Measurements from ENCODE around the gene NOB1.
A peak's percentile ranks its signal among the peaks of the same experiment; 100 is the strongest.
"Not testable (repeated sequence)": the region's sequence is repeated elsewhere in the genome, so short reads cannot be mapped to it uniquely, and the experiment has no call there.

NOB1 gene

DNA sequence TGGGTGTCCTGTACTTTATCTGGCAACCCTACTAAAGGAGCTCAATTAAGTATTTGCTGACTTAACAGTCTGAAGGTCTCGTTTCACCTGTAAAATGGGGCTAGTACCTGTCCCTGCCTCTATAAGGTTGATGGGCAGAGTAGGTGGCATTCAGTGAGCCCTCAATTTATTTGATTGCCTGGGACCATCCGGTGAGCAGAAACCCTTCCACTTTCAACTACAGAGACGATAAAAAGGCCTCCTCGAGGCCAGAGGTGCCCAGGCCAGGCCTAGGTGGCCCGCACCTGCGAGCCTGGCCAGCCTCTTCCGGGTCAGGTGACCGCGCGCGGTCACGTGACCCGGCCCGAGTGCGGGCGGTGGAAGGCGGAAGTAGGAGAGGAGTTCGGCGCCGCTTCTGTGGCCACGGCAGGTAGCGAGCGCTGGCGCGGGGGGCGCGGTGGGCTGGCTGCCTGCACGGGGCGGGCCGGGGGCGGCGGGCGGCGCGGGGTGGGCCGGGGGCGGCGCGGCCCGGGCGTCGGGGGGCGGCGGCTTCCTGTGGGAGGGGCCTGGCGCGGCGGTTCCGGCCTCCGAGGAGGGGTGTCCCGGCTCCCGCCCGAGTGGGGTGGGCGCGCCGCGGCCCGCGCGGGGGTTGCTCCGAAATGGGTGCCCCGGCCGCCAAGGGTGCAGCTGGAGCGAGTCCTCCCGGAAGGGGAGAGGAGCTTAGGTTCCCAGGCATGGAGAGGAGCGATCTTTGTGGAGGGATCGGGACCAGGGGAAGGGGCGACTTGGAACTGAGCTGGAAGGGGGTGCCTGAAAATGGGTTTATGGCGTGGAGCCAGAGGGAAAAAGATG lies 7.5 kb upstream of the NOB1 start, which contains the start of gene WWP2:
Gene WWP2 (plus strand): TSS at position 350 of the 831 bp plus-strand sequence. CDS start 24,679 bp downstream, outside the sequence.
- DNase-seq (ENCODE audit: low read depth in 3 of 3) = peak; percentile 61 to 68 (median 68)

GRCh38 chr16:69757375-69757774 lies 2.6 kb upstream of the NOB1 start:
- DNase-seq (ENCODE audit: low read depth in 3 of 3) = not testable (repeated sequence)

- DNase-seq (ENCODE audit: low read depth in 3 of 3) = no peak
These were observed 2.0 kb upstream of the NOB1 start for GRCh38 chr16:69756705-69757104.

- no peak for DNase-seq (ENCODE audit: low read depth in 3 of 3)
These were observed 620 bp downstream of the NOB1 start for GRCh38 chr16:69754143-69754468.

- no peak for DNase-seq (ENCODE audit: low read depth in 3 of 3)
These were observed 5.9 kb downstream of the NOB1 start for GRCh38 chr16:69748694-69749345.

GRCh38 chr16:69747115-69747514 lies 7.6 kb downstream of the NOB1 start:
- no peak for DNase-seq (ENCODE audit: low read depth in 3 of 3)

- DNase-seq (ENCODE audit: low read depth in 3 of 3) = no peak
These were observed 8.8 kb downstream of the NOB1 start for GRCh38 chr16:69745959-69746358.

- no peak for DNase-seq (ENCODE audit: low read depth in 3 of 3)
These were observed 9.5 kb downstream of the NOB1 start for GRCh38 chr16:69745232-69745612.

DNA sequence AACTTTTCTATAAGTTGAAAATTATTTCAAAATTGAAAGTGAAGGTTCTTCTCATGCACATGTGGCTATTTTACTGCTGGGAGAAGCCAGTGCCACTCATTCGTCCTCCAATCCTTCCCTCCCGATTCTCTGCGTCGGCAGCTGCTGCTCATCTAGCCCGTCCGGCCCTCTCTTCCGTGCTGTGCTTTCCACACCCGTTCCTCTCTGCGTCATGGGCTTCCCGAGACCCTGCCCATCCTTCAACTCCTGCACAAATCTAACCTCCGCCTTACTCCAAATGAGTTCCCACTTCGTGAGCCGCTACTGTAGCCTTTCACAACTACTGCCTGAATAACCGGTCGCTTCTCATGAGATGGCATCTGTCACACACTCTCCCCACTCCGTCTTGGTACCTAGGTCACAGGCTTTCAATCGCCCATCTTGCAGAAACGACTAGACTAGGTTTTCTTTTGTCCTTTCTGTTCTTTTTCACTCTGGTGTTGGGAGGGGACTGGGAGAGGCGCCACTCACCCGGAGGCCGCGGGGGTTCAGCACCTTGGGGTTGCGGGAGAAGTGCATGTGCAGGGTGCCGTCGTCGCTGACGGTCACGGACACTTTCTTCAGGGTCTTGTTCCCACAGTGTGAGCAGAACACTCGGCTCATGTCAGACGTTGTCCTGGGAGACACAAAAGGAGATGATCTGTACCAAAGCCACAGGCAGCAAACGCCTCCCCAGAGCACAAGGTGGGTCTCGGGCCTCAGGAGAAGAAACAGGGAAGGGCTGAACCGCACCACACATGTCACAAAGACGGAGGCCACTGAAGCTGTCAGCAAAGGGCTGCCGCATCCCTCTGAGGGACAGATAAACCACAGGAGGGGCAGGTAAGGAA lies 10.1 kb downstream of the NOB1 start:
- DNase-seq (ENCODE audit: low read depth in 3 of 3) = no peak

DNA sequence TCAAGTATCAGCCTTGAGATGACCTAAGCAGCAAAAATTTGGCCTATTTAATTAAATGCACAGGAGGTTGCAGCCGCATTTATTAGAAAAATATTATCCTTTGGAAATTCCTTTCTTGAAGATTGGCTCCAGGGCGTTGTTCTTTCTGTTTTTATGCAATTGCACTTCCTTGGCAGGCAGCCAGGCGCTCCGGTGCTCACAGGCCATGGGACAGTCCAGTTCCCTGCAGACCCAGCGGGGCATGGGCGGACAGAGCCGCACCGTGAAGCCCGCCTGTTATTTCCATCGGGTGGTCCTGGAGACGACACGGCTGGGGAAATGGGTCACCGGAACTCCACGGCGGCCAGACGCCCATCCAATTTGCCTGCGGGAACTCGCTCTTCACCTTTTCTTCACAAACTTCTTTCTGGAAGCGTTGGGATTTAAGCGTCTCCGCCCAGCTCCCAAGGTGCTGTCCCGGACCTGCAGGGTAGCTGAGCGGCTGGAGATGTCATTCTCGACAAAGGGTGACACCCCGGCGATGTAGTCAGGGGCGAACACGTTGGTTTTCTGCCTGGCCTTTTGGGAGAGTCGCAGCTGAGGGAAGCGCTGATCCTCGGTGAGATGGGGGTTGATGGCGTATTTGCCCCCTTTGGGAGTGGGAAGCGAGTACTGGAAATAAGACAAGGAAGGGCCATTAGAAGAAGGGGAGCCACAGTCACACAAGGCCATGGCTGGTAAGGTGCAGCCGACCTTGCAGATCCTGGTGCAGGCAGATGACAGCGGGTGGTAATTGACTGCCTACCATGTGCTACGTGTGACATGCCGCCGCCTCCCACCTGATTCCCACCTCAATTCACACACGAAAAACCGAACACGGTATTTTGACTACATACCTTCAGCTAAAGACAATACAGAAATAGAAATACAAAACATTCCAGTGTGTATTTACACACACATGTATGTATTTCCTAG lies 12.5 kb downstream of the NOB1 start:
- no peak for DNase-seq (ENCODE audit: low read depth in 3 of 3)

GRCh38 chr16:69741519-69741918 lies 13.2 kb downstream of the NOB1 start:
- DNase-seq (ENCODE audit: low read depth in 3 of 3) = no peak

- no peak for DNase-seq (ENCODE audit: low read depth in 3 of 3)
These were observed 22.6 kb downstream of the NOB1 start for GRCh38 chr16:69732101-69732500.

GRCh38 chr16:69731280-69731679 lies 23.4 kb downstream of the NOB1 start:
- not testable (repeated sequence) for DNase-seq (ENCODE audit: low read depth in 3 of 3)

GRCh38 chr16:69729030-69729429 lies 25.7 kb downstream of the NOB1 start:
- DNase-seq (ENCODE audit: low read depth in 3 of 3) = not testable (repeated sequence)

- no peak for DNase-seq (ENCODE audit: low read depth in 3 of 3)
These were observed 26.8 kb downstream of the NOB1 start for GRCh38 chr16:69727916-69728270.

DNA sequence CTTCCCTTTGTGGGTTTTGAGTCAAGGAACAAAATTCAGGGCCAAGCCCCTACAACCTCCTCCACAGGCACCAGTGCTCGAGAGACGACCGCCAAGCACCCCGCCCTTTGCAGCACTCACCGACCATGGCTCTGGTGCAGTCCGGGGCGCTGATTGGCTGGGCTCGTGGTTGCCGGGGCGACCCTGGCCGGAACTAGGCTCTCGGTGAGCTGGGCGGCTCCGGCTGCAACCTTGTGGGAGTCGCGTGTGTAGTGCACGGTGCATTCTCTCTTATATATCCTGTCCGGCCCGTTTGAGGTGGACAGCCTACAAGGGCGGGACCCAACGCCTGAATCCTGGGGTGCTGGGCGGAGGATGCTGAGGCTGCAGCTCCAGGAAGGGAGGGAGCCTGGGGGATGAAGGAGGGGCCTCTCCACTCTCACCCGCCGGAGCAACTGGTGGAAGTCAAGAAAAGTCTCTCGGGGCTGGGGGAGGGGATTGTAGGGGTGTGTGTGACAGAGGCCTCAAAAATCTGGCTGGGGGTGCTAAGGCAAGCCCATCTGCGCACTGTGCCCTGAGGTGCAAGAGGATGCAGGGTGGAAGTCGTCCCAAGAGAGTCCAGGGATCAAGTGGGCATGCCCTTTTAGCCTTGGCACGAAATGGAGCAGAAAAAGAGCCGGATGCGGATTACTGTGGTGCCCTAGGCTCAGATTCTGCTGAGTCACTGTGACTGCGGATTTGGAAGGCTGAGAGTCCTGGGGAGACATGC lies 28.2 kb downstream of the NOB1 start, which contains the start of gene NQO1:
Gene NQO1 (minus strand): TSS at position 248 of the 748 bp plus-strand sequence. CDS start 121 bp downstream, at position 127.
- DNase-seq (ENCODE audit: low read depth in 3 of 3) = peak; percentile 69 to 77 (median 69)

DNA sequence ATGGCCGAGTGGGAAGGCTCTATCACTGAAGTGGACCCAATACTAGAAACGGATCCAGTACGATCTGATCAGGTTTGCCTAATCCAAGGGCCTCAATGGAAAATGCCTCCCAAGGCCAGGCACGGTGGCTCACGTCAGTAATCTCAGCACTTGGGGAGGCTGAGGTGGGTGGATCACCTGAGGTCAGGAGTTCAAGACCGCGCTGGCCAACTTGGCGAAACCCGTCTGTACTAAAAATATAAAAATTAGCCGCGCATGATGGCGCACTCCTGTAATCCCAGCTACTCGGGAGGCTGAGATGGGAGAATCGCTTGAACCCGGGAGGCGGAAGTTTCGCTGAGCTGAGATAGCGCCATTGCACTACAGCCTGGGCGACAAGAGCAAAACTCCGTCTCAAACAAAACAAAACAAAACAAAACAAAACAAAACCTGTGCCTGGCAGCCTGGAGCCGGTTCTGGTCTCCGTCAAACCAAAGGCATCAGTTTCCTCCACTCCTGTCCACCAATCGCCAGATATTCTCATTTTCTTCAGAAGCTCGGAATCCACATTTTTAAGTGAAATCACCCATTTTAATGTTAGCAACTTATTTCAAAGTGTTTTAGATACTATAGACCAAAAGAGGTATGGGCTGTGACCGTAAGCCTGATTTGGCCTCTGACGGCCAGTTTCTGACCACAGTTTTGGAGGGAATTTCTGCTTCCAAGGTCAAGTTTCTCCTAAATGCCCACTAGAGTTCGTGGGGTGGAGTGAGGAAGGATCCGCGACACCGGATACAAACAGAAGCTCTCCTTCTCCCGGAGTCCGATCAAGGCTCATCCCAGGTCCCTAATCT lies 29.0 kb downstream of the NOB1 start:
- no peak for DNase-seq (ENCODE audit: low read depth in 3 of 3)

DNA sequence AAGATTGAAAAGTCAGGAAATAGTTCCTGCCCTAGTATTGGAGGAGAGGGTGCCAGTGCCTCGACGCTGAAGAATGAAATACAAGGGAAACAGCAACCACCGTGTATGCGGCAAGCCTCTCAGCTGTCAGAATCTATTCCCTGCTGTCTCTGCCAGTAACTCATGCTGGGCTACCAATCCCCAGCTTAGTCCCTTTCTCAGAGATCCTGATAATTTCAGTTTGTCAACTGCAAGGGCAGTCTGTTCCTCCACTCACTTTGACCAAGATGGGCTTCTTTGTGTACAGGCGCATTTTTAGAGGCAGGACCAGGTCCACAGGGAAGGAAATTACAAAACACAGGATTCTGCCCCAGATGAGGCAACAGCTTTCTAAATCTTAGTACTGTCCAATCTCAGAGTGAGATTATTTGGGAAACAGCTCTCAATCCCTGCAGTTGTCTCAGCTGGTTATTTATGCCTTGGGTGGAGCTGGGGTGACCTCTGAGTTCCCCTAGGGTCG lies 29.7 kb downstream of the NOB1 start:
- no peak for DNase-seq (ENCODE audit: low read depth in 3 of 3)

GRCh38 chr16:69724414-69724873 lies 30.3 kb downstream of the NOB1 start:
- no peak for DNase-seq (ENCODE audit: low read depth in 3 of 3)

Data from stimulated activated CD4-positive, alpha-beta T cell treated with anti-CD3 and anti-CD28 coated beads, TNF-alpha, amount 100 ng/mL, for 4 hours (primary cell).